IMR-90 (cell line): ENCODE results near the gene VAV3.

Experiments used
- CEBPB ChIP-seq: IDR thresholded peaks from 2 replicates; pipeline ENCODE4 v1.6.1; 2012; ENCODE audit warnings: low read depth, low read length, improper control_type of control experiment
- CHD1 ChIP-seq: IDR thresholded peaks from 2 replicates; pipeline ENCODE4 v1.6.1; 2012; ENCODE audit warnings: low read depth, low read length, improper control_type of control experiment
- FOS ChIP-seq: fragments of 150-350 bp; IDR thresholded peaks from 2 replicates; pipeline ENCODE4 v1.6.1; 2016; ENCODE audit warnings: low read depth, low read length
- MAFK ChIP-seq: IDR thresholded peaks from 2 replicates; pipeline ENCODE4 v1.6.1; 2012; ENCODE audit warnings: low read depth, low read length, improper control_type of control experiment
- MAZ ChIP-seq: IDR thresholded peaks from 2 replicates; pipeline ENCODE4 v1.6.1; 2012; ENCODE audit warnings: low read depth, mild to moderate bottlenecking, low read length, improper control_type of control experiment, moderate library complexity, borderline replicate concordance
- POLR2A ChIP-seq: IDR thresholded peaks from 2 replicates; pipeline ENCODE4 v1.6.1; 2012; ENCODE audit warnings: mild to moderate bottlenecking, low read depth, low read length
- RAD21 ChIP-seq: IDR thresholded peaks from 2 replicates; pipeline ENCODE4 v1.6.1; 2012; ENCODE audit warnings: low read length, improper control_type of control experiment
- TF ChIP-seq, protein P1 (sequence below): conservative IDR thresholded peaks from 2 replicates; pipeline ENCODE4 v1.5.1; 2012; ENCODE audit warnings: mild to moderate bottlenecking, low read depth, low read length, improper control_type of control experiment

DNA sequence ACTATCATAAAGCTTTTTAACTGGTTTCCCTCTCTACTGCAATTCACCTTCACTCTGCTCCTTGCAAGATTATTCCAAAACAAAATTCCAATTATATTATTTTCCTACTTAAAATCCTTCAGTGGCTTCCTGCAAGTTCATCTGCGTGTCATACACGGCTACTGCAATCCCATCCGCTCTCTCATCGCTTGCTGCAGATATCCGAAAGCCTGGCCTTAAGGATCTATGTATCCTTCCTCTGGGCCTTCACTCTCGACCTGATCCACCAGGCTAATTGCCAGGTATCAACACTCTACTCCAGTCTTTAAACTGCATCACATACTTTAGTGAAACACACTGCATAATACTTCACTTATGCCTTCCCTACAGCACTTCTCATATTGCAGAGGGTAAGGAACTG lies 44.0 kb downstream of the VAV3 start:
- TF ChIP-seq, protein P1, sequence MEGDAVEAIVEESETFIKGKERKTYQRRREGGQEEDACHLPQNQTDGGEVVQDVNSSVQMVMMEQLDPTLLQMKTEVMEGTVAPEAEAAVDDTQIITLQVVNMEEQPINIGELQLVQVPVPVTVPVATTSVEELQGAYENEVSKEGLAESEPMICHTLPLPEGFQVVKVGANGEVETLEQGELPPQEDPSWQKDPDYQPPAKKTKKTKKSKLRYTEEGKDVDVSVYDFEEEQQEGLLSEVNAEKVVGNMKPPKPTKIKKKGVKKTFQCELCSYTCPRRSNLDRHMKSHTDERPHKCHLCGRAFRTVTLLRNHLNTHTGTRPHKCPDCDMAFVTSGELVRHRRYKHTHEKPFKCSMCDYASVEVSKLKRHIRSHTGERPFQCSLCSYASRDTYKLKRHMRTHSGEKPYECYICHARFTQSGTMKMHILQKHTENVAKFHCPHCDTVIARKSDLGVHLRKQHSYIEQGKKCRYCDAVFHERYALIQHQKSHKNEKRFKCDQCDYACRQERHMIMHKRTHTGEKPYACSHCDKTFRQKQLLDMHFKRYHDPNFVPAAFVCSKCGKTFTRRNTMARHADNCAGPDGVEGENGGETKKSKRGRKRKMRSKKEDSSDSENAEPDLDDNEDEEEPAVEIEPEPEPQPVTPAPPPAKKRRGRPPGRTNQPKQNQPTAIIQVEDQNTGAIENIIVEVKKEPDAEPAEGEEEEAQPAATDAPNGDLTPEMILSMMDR, result no peak
- TF ChIP-seq MAFK (no peak), MAZ (no peak), CEBPB (no peak), RAD21 (no peak), POLR2A (no peak), FOS (no peak), CHD1 (no peak)
